Skeletal muscle cell (primary cell): ENCODE results near the gene ZNF319.
A peak's percentile ranks its signal among the peaks of the same experiment; 100 is the strongest.
"Not testable (repeated sequence)": the region's sequence is repeated elsewhere in the genome, so short reads cannot be mapped to it uniquely, and the experiment has no call there.

ENCODE experiments used
- DNase-seq: peaks from one replicate; pipeline ENCODE4 v3.0.0-alpha.2; 2010; ENCODE audit warnings: low read depth
- H3K4me3 ChIP-seq: 2 replicates; pipeline ENCODE4 v1.5.1; 2011; ENCODE audit warnings: low read depth, mild to moderate bottlenecking, control low read depth, low read length, moderate library complexity

The ZNF319 gene

DNA sequence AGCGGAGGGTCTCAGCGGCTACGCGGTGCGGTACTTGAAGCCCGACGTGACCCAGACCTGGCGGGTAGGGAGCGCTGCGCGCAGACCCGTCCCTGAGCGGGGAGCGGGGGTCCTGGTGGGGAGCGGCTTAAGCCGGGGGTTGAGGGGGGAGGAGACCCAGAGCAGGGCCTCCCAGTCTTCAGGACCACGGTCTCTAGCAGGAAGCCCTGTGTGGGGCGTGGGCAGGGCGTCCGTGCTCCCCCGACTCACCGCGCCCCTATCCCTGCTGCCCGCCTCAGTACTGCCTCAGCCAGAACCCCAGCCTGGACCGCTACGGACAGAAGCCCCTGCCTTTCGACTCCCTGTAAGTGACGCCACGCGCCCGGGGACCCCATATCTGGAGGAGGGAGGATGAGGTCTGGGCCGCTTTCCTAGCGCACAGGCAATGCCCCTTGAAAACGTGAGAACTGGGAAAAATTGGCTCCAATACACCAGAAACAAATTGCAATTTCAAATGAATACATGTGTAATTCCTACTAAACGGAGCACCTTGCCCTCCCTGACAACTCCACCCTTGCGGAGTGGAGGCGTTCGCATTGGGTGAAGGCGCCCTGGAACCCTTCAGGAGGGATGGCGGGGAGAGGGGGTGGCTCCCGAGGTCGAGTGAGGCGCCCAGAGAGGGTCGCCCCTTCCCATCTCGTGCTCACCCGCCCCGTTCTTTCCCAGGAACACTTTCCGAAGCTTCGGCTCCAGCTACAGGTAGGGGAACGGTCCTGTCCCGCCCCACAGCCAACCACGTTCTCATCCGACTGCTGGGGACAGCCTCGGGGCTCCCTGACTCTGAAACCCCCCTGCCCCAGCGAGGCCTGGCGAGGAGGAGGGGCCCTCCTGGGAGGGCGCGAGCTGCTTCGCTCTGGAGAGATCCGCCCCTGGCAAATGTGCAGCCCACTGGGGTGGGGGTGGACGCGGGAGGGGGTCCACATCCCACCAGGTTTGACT is 15.0 kb downstream of the ZNF319 start:
- peak overlapping the region; percentile 51 for H3K4me3 ChIP-seq
- no peak for DNase-seq

DNA sequence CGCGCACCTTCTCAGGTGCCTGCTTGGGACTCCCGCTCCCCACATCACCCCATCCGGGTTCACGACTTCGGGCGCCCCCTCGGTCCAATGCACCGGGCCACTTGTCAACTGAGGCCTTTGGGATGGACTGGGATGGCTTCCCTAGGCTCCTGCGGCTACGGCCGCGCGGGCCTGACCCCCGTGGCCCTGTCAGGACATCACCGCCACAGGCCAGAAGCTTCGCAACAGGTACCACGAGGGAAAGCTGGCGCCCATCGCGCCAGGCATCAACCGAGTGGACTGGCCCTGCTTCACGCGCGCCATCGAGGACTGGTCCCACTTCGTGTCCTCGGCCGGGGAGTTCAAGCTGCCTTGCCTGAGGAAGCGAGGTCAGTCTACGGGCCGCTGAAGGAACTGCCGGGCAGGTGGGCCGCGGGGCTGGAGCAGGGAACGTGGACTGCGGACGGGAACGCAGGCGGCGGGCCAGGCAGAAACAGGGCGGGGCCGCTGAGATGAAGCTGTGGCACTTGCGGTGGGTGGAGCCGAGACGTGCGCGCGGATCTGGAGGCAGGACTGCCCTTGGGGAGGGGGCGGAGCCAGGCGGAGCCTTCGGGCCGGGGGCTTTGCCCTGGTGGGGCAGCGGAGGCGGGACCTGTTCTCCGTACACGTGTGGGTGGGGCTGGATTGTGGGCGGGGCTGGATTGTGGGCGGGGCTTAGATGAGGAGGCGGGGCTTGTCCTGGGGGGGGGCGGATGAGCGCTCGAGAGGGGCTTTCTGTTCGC is 15.8 kb downstream of the ZNF319 start:
- peak overlapping the region; percentile 51 for H3K4me3 ChIP-seq
- DNase-seq = no peak

DNA sequence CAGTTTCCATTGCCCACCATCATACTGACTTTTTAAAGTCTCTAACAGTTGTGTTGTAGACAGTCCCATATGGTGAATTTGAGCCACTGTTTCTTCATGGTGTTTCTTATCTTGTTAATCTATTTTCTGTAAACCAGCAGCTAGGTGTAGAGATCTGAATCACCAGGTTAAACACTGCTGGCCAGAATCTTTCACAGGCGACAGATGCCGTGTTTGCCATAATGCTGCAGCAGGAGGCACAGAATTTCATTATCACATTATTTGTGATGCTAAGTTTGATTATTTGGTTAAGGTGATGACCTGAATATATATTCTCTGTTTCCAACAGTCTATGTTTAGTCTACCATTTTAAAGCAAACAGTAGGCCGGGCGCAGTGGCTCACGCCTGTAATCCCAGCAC is 18.1 kb downstream of the ZNF319 start:
- DNase-seq = no peak
- H3K4me3 ChIP-seq = no peak overlapping the region

DNA sequence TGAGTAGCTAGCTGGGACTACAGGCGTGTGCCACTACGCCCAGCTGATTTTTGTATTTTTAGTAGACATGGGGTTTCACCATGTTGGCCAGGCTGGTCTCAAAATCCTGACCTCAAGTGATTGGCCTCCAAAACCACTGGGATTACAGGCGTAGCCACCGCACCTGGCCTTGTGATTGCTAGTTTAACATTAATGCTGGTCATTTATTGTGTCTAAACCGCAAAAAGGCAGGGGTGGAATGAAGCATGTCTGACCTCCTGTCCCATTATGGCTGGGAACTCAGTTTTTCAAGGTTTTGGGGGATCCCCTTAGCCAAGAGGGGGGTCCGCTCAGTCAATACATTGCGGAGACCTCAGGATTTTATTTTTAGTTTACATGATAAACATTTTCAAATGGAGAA is 18.8 kb downstream of the ZNF319 start:
- H3K4me3 ChIP-seq = no peak overlapping the region
- DNase-seq = no peak

GRCh38 chr16:57979006-57979585 is 21.4 kb downstream of the ZNF319 start:
- no peak for DNase-seq

GRCh38 chr16:57978070-57978465 is 22.4 kb downstream of the ZNF319 start:
- not testable (repeated sequence) for H3K4me3 ChIP-seq, DNase-seq

More at GRCh38 chr16:57979006-57979585, 21.4 kb downstream of the ZNF319 start:
- H3K4me3 ChIP-seq = no peak overlapping the region

- no peak for DNase-seq
Measured at GRCh38 chr16:57977418-57978069, 22.9 kb downstream of the ZNF319 start.

GRCh38 chr16:57976331-57976796 is 24.1 kb downstream of the ZNF319 start:
- H3K4me3 ChIP-seq = no peak overlapping the region
- DNase-seq = no peak

More at GRCh38 chr16:57977418-57978069, 22.9 kb downstream of the ZNF319 start:
- no peak overlapping the region for H3K4me3 ChIP-seq

DNA sequence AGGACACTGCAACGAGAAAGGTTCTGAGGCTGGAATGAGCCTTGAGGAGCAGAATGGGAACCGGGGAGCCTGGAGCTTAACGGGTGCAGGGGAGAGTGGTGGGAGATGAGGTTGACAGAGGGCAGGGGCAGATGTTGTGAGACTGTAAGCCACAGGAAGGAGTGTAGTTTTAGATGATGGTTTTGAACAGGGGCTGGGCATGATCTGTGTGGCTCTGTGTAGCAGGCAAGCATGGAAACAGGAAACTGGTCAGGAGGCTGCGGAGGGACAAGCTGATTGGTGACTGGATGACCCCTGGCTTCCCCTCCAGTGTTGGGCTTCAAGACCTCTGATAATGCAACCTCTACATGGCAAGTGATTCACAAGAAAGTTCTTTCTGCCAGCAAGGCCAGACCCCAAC is 28.2 kb downstream of the ZNF319 start:
- H3K4me3 ChIP-seq = no peak overlapping the region
- no peak for DNase-seq

GRCh38 chr16:57971848-57972247 is 28.6 kb downstream of the ZNF319 start:
- DNase-seq = no peak
- no peak overlapping the region for H3K4me3 ChIP-seq

GRCh38 chr16:57970970-57971369 is 29.5 kb downstream of the ZNF319 start, which contains the start of gene CNGB1:
Gene CNGB1 (minus strand): TSS chr16:57971128. CDS start chr16:57967286, 3,842 bp downstream.
- no peak for DNase-seq
- no peak within 1 kb of the TSS for H3K4me3 ChIP-seq

- no peak overlapping the region for H3K4me3 ChIP-seq
- no peak for DNase-seq
Measured at GRCh38 chr16:57970319-57970718, 30.2 kb downstream of the ZNF319 start.

DNA sequence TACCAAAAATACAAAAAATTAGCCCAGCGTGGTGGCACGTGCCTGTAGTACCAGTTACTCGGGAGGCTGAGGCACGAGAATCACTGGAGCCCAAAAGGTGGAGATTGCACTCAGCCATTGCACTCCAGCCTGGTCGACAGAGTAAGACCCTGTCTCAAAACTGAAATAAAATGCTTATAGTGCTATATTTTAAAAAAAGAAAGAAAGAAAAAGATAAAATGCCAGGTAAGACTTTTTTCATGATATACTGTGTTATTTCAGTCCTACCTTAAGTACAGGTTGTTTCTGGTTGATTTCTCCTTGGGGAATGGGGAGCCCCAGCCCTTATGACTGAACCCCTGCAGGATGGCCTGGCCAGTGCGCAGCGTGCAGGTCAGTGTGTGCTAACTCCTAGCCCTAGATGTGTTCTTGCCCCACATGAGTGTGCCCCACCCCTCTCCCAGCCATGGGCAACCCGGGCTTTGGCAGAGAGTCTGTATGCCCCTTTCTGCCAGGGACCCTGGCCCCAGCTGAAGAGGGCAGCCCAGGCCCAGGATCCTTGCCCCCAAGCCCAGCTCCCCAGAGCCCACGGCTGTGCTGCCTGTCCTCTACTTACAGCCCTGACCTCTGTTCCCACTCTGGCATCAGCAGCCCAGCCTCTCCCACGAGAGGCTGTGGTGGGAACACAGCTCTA is 30.9 kb downstream of the ZNF319 start:
- no peak for DNase-seq

DNA sequence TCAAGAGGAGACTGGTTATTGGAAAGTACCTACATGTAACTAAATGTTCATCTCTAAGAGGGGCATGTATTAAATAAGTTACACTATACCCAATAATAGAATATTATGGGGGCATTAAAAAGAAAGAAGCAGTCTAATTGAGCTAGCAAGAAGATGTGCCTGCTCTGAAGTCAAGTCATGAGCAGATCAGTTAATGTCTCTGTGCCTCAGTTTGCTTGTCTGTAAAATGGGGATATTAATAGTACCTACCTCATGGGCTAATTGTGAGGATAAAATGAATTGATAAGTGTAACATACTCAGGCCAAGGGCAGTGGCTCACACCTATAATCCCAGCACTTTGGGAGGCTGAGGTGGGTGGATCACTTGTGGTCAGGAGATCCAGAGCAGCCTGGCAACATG is 32.6 kb downstream of the ZNF319 start:
- no peak overlapping the region for H3K4me3 ChIP-seq
- no peak for DNase-seq

More for the DNA sequence above, 30.9 kb downstream of the ZNF319 start:
- no peak overlapping the region for H3K4me3 ChIP-seq

GRCh38 chr16:57966986-57967385 is 33.5 kb downstream of the ZNF319 start:
- no peak overlapping the region for H3K4me3 ChIP-seq
- DNase-seq = no peak

DNA sequence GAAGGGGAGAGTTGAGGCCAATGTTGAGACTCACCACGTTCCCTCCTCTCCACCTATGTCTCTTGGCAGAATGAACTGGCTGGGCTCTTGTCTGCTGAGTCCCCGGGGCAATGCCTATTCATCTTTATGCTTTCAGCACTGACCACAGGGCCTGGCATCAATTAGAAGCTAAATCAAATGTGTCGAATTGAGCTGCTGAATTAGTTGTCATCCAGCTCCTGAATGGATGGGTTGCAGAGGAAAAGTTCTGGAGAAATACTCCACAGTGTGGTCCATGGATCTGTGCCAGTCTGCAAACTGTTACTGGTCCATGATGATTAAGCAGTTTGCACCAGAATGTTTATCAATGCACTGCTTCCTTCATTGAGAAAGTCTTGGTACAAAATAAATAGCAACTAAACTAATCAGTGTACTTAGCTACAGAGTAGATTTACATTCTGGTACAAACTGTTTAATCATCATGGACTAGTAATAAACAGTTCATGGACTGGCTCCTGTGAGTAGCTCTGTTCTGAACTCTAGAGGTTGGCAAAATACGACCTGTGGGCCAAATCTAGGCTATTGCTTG is 34.2 kb downstream of the ZNF319 start:
- DNase-seq = no peak

DNA sequence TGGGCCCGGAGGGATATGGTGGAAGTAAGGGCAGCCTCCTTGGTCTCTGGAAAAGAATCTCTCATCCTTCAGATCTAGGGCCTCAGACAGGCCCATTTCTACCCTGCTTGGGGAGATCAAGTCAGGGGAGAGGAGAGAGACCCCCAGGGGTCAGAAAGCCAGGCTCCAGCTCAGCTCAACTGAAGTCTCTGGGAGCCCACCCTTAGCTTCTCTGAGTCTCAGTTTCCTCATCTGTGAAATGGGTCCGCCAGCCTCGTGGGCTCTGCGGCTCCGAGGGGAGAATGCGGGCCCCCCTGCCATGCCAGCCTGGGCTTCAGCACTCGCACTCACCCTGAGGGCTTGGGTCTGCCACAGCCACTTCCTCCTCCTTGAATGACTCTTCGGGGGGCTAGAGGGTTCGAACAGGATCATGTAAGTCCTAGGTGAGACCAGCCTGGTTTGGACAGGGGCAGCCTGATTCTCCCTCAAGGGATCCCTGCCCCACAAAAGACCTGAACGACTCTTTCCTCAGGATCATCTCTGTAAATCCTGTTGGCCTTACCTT is 36.2 kb downstream of the ZNF319 start:
- H3K4me3 ChIP-seq = no peak overlapping the region
- no peak for DNase-seq

More for the DNA sequence above, 34.2 kb downstream of the ZNF319 start:
- no peak overlapping the region for H3K4me3 ChIP-seq

DNA sequence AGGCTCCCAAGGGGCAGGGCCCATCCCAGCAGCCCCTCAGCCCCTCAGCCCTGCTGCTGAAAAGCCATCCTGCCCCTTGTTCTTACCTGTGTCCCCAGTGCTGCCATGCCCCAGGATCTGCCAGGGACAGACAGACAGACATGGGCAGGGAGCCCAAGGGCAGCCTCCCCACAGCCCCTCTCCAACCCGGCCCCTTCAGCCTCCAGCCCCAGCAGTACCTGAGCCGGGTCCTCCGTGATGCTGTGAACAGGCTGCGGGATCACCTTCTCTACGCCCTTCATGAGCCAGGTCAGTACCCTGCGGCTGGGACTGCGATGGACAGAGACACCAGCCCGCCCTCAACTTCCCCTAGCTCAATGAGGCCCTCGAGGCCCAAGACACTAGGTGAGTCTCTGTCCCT is 37.7 kb downstream of the ZNF319 start:
- DNase-seq = no peak
- H3K4me3 ChIP-seq = no peak overlapping the region
